DMS53 treated with DMSO at 0.1 percent for 48 hours (cell line): ENCODE measurements around the gene HELB.

Experiments used
- DNase-seq: peaks from one replicate; lab custom pipeline; 2025; ENCODE audit not compliant: unreplicated experiment; lab: John Stamatoyannopoulos, UW

HELB gene

DNA sequence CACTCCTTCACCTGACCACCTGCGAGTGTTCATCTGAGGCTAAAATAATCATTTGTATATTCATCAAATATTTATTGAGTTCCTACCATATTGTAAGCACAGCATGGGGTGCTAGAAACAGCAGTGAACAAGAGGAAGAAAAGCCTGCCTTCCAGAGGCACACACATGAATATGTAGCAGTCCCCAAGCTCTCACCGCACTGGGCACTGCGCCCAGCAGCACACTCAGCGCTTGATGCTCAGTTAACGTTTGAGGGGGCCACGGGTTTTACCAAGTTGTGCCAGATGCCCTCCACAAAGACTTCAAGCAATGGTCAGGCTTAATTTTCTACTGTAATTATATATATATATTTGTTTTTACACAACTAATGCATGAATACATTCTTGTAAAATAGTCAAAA, 52.0 kb downstream of the HELB start:
- no peak for DNase-seq

DNA sequence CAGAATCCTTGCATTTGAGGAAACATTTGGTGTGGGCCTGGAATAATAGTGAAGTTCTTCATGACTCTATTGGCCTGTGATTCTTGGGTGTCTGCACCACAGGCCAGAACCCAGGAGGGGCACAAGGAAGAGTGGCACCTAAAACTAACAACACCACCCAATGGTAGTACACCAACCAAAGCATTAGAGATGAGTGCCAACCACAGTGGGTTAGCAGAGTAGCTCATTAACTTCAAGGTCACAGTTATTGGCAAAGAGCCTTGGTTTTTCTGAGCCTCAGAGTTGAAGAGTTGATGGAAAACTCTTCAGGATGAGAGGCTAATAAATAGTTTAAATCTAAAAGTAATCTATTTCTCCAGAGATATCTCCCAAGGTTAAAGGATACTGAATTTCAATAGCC, 57.0 kb downstream of the HELB start:
- DNase-seq = no peak

DNA sequence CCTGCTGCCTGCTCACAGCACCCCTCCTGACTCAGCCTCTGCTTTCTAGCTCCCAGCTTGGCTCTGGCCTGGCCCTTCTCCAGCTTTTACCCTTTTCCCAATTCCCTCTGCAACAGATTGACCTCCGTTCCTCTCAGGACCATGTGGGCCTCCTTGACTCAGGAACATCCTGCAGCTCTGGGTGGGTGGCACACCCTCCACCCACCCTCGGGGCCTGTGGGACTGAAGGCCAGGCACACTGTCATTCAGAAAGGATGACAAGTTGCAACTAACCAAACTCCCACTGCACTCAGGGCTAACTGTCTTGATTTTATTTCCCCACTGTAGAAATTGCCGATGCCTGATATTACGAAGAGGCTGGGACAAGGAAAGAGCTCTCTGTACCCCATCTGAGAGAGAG, 59.4 kb downstream of the HELB start:
- DNase-seq = no peak

DNA sequence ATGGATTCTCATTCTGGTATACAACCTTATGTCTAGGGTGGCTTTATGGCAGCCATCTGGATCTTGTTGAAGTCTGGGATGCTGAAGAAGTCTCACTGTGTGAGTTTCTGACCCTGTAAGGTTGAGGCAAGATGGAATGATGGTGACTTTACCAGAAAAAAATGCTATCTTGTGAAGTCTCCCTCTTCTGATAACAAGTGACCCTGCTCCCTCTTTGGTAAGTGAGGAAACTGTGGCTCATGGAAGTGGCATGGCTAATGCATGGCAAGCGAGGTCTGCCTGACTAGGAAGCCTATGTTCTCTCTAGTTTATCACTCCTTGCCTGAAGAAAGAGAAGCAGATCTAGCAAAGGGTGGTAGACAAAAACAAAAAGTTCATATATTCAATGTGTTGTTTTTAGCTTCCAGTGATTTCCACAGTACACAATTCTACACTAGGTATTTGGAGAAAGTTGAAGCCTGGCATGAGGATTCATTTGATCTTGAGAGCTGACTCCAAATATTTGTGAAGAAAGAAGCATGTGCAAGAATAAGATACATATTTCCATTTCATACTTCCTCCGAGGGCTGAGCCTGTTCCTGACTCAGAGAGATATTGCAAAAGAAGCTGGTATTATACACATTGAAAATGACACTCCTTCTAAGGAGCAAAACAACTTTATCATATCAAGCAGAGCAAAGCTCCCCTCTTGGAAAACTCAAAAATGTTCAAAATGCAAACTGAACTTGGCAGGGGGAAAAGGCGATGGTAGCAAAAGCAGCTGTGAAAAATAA, 63.6 kb downstream of the HELB start:
- no peak for DNase-seq

DNA sequence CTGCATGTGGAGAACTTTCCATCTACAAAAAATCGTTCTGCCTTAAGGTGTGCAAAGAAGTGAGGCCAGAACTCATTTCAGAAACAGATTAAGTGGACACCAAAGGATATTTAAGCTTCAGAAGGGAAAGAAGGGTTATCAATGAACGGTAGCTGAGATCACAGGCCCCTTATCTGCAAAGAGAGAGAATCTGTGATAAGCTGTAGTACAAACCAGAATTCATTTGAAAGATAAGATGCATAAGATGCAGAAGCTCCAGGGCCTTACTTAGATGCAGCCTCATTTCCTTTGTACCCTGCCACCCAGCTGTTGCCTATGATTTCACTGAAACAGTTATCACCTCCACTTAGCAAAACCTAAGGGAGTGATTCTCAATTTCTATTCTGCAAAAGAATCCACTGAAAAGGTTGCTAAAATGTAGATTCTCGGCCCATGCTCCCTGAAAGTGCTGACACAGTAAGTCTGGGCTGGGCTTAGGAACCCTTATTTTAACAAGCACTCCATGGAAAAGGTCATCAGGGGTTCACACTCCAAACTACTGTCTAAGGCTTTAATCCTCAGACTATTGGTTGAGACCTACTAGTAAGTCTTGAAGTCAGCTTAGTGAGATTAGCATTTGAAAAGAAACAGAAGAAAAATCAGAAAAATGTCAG, 64.8 kb downstream of the HELB start:
- DNase-seq = no peak

DNA sequence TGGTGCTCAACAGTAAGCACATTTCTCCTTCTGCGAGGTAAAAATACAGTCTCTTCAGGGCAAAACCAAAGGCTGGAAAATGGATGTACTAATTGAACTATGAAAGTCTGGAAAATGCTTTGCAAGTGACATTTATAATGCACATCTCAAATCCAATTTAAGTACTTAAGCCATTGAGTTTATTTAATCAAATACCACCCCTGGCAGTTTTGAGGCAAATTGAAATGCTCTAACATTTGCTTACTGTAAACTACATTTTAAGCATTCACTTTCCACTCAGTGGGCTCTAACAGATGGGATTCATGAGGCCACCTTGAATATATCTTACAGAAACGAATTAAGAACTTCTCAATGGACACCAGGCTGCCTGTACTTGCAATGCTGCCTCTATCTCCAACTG, 69.7 kb downstream of the HELB start:
- DNase-seq = no peak

DNA sequence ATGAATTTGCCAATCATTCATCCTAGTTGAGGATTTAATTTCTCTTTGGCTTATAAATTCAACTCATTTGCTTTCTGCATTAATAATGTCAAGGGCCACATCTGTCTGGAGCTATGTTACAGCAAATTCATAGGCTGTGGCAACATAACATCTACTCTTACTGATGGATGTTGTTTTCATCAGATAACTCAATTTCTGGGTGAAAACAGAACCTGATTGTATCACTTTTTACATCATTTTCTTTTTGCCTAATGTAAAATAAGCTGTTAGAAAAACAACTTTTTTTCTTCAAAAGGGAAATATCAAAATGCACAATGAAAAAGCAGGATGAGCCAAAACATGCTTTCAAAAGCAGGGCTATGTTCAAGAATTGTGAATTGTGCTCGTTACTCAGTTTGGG, 73.3 kb downstream of the HELB start:
- no peak for DNase-seq

DNA sequence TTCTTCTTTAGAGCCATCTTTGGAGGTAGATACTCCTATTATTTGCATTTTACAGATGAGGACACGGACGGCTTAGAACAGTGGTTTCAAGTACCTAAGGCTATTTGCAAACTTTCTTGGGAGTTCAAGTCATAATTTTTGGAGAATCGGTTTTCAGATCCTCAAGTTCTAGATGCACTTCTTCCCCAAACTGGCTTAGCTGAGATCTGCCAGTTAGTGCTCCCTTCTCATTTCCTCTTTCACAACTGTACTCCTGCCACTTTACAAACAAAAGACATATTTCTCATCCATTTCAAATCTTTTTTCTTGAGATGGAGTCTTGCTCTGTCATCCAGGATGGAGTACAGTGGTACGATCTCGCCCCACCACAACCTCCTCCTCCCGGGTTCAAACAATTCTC, 77.3 kb downstream of the HELB start:
- no peak for DNase-seq

DNA sequence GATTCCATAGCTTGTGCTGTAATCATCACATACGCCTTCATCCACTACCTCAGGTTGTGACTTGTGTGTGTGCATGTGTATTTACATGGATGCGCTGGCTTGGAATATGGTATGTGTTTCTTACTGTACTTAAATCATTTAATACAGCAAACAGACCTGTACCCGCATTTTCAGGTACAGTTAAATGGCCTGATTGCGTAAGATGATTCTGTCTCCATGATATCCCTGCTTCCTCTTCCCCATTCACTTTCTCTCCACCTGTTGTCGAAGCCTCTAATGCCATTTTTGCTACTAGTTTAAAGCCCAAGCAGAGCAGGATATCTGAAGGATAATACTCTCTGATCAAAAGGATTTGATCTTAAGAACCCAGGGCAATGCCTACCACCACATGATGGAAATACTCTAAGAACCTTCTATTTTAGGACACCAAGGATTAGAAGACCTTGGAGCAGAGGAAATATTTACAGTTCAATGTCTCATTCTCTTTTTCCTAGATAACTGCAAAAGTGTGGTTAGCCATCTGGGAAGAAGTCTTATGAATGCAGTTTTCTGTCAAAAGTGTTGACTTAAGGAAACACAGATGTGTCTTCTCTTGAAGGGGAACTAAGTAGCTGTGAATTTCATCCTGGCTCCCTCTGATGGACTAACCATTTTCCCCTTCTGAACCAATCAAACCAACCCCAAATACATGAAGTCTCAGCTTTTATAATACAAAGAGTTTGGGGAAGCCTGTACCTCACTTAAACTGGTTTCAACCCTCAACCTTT, 78.7 kb downstream of the HELB start:
- no peak for DNase-seq

DNA sequence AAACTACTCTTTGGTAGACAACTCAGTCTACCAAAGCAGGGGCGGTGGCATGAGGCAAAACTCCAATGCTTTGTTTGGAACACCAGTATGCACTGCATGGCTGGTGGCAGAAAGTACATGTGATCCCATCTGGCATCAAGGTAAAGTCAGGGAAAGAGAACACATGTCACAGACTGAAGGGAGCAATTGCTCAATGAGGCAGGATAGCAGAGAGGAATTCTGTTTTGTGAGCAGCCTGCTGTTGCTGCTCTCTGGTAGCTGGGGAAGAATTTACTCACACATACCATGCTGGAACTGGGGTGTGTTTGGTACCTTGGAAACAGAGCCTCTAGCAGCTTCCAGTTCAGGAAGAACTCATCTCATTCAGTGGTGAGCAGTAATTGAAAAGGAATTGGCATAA, 84.8 kb downstream of the HELB start:
- no peak for DNase-seq
